Measurements from ENCODE around the gene TRPV4.
A peak's percentile ranks its signal among the peaks of the same experiment; 100 is the strongest.

TRPV4 gene

DNA sequence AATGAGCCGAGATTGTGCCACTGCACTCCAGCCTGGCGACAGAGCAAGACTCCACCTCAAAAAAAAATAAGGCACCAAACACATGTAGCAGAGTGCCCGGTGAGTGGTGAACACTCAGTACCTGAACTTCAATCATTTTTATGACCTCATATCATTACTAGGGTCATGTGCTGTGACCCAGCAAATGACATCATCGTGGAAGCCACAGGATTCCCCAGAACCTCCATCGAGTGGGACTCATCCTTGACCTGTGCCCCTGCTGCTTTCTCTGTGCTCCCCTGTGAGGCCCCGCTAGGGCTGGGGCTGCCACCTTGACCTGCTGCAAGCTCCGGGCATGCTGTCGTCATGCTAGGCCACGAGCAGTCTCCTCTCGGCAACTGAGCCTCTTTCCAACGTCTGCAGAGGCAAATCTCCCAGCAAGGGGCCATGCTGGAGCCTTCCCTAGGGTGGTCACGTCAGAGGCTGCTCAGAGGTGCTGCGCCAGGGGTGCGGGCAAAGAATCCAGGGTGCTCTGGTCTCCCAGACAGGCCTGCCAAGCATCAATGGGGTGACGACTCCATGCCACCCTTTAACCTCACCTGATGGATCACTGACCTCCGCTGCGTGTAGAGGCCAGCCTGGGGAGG is 28.6 kb upstream of the TRPV4 start (continued):
- TF ChIP-seq OSR2 (tag by site-specific recombination; IDR thresholded peaks at IDR 0.05) (peak; percentile 69; the same call in 1 of the 2 replicates), ZNF37A (tag by site-specific recombination; IDR thresholded peaks at IDR 0.05) (no peak), ZNF133 (tag by site-specific recombination; IDR thresholded peaks at IDR 0.05) (no peak), ZNF791 (tag by site-specific recombination; IDR thresholded peaks at IDR 0.05) (no peak), ZNF843 (tag by site-specific recombination; IDR thresholded peaks at IDR 0.05) (peak; percentile 59), WT1 (tag by site-specific recombination; IDR thresholded peaks at IDR 0.05) (no peak), ZNF596 (tag by site-specific recombination; IDR thresholded peaks at IDR 0.05) (no peak), ZNF175 (tag by site-specific recombination; IDR thresholded peaks at IDR 0.05) (no peak), ZNF423 (tag by site-specific recombination; IDR thresholded peaks at IDR 0.05) (peak; percentile 42), ZNF785 (tag by site-specific recombination; IDR thresholded peaks at IDR 0.05) (no peak), KLF16 (tag by site-specific recombination; IDR thresholded peaks at IDR 0.05) (no peak), ZNF354C (tag by site-specific recombination; IDR thresholded peaks at IDR 0.05; ENCODE audit: borderline replicate concordance, low read depth) (no peak), FEZF1 (tag by site-specific recombination; IDR thresholded peaks at IDR 0.05) (0 out of 2 replicates have a peak, but pooled peaks have one; percentile 22), ZNF341 (tag by site-specific recombination; IDR thresholded peaks at IDR 0.05; ENCODE audit: low read depth) (no peak), ZNF76 (tag by site-specific recombination; IDR thresholded peaks at IDR 0.05; ENCODE audit: borderline replicate concordance, low read depth) (no peak), RBAK (tag by site-specific recombination; IDR thresholded peaks at IDR 0.05) (no peak), ZBTB48 (tag by site-specific recombination; IDR thresholded peaks at IDR 0.05) (peak; percentile 58), ZNF629 (tag by site-specific recombination; IDR thresholded peaks at IDR 0.05) (peak; percentile 96), ZEB2 (tag by site-specific recombination; IDR thresholded peaks at IDR 0.05) (peak; percentile 84; the same call in 1 of the 2 replicates), ZNF558 (tag by site-specific recombination; IDR thresholded peaks at IDR 0.05) (no peak), ZNF433 (tag by site-specific recombination; IDR thresholded peaks at IDR 0.05; ENCODE audit: low read depth) (no peak), OVOL3 (tag by site-specific recombination; IDR thresholded peaks at IDR 0.05) (no peak), GLI4 (tag by site-specific recombination; IDR thresholded peaks at IDR 0.05) (no peak), ZBTB20 (tag by site-specific recombination; IDR thresholded peaks at IDR 0.05) (no peak), ZBTB7A (tag by site-specific recombination; IDR thresholded peaks at IDR 0.05; ENCODE audit: low read depth) (no peak), KLF8 (tag by site-specific recombination; IDR thresholded peaks at IDR 0.05) (no peak), ZNF16 (tag by site-specific recombination; IDR thresholded peaks at IDR 0.05; ENCODE audit: low read depth) (no peak), ZBTB8A (tag by site-specific recombination; IDR thresholded peaks at IDR 0.05) (peak; percentile 72), ZNF514 (tag by site-specific recombination; IDR thresholded peaks at IDR 0.05) (no peak)
- TF ChIP-seq, protein P1, sequence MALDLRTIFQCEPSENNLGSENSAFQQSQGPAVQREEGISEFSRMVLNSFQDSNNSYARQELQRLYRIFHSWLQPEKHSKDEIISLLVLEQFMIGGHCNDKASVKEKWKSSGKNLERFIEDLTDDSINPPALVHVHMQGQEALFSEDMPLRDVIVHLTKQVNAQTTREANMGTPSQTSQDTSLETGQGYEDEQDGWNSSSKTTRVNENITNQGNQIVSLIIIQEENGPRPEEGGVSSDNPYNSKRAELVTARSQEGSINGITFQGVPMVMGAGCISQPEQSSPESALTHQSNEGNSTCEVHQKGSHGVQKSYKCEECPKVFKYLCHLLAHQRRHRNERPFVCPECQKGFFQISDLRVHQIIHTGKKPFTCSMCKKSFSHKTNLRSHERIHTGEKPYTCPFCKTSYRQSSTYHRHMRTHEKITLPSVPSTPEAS (tag by site-specific recombination; IDR thresholded peaks at IDR 0.05): no peak
- TF ChIP-seq, protein P2, sequence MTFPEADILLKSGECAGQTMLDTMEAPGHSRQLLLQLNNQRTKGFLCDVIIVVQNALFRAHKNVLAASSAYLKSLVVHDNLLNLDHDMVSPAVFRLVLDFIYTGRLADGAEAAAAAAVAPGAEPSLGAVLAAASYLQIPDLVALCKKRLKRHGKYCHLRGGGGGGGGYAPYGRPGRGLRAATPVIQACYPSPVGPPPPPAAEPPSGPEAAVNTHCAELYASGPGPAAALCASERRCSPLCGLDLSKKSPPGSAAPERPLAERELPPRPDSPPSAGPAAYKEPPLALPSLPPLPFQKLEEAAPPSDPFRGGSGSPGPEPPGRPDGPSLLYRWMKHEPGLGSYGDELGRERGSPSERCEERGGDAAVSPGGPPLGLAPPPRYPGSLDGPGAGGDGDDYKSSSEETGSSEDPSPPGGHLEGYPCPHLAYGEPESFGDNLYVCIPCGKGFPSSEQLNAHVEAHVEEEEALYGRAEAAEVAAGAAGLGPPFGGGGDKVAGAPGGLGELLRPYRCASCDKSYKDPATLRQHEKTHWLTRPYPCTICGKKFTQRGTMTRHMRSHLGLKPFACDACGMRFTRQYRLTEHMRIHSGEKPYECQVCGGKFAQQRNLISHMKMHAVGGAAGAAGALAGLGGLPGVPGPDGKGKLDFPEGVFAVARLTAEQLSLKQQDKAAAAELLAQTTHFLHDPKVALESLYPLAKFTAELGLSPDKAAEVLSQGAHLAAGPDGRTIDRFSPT (tag by site-specific recombination; IDR thresholded peaks at IDR 0.05): peak; percentile 85
- TF ChIP-seq, protein P3, sequence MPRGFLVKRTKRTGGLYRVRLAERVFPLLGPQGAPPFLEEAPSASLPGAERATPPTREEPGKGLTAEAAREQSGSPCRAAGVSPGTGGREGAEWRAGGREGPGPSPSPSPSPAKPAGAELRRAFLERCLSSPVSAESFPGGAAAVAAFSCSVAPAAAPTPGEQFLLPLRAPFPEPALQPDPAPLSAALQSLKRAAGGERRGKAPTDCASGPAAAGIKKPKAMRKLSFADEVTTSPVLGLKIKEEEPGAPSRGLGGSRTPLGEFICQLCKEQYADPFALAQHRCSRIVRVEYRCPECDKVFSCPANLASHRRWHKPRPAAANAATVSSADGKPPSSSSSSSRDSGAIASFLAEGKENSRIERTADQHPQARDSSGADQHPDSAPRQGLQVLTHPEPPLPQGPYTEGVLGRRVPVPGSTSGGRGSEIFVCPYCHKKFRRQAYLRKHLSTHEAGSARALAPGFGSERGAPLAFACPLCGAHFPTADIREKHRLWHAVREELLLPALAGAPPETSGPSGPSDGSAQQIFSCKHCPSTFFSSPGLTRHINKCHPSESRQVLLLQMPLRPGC (tag by site-specific recombination; IDR thresholded peaks at IDR 0.05): no peak
- TF ChIP-seq, protein P4, sequence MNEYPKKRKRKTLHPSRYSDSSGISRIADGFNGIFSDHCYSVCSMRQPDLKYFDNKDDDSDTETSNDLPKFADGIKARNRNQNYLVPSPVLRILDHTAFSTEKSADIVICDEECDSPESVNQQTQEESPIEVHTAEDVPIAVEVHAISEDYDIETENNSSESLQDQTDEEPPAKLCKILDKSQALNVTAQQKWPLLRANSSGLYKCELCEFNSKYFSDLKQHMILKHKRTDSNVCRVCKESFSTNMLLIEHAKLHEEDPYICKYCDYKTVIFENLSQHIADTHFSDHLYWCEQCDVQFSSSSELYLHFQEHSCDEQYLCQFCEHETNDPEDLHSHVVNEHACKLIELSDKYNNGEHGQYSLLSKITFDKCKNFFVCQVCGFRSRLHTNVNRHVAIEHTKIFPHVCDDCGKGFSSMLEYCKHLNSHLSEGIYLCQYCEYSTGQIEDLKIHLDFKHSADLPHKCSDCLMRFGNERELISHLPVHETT (tag by site-specific recombination; IDR thresholded peaks at IDR 0.05): peak; percentile 84
- TF ChIP-seq, protein P5, sequence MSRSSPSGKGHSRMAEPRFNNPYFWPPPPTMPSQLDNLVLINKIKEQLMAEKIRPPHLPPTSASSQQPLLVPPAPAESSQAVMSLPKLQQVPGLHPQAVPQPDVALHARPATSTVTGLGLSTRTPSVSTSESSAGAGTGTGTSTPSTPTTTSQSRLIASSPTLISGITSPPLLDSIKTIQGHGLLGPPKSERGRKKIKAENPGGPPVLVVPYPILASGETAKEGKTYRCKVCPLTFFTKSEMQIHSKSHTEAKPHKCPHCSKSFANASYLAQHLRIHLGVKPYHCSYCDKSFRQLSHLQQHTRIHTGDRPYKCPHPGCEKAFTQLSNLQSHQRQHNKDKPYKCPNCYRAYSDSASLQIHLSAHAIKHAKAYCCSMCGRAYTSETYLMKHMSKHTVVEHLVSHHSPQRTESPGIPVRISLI (tag by site-specific recombination; IDR thresholded peaks at IDR 0.05): peak; percentile 67; the same call in 1 of the 2 replicates
- TF ChIP-seq, protein P6, sequence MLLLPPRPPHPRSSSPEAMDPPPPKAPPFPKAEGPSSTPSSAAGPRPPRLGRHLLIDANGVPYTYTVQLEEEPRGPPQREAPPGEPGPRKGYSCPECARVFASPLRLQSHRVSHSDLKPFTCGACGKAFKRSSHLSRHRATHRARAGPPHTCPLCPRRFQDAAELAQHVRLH (tag by site-specific recombination; IDR thresholded peaks at IDR 0.05): no peak
